SU-DHL-6 (cell line): ENCODE results near the gene SUSD4.

ENCODE experiments used
- H2AFZ ChIP-seq: fragments of 200-600 bp; sonication (generic); 2 replicates; pipeline ENCODE4 v1.6.1; 2014; ENCODE audit warnings: low read depth, mild to moderate bottlenecking, moderate library complexity, mixed read lengths, antibody characterized with exemption, low read length; ENCODE audit not compliant: severe bottlenecking
- H3F3A ChIP-seq: fragments of 200-600 bp; shearing (Covaris generic); 2 replicates; pipeline ENCODE4 v1.6.0; 2016; ENCODE audit warnings: antibody characterized with exemption, mild to moderate bottlenecking; ENCODE audit not compliant: insufficient read depth
- H3K27ac ChIP-seq: fragments of 200-600 bp; sonication (generic); 2 replicates; pipeline ENCODE4 v1.5.1; 2016; ENCODE audit warnings: low read depth, mild to moderate bottlenecking, low read length, moderate library complexity, mixed read lengths
- H3K27me3 ChIP-seq: fragments of 200-600 bp; sonication (generic), shearing (Covaris generic); 2 replicates; pipeline ENCODE4 v1.6.0; 2014; ENCODE audit warnings: mild to moderate bottlenecking, low read length
- H3K36me3 ChIP-seq: fragments of 200-600 bp; sonication (generic); 2 replicates; pipeline ENCODE4 v1.6.1; 2014; ENCODE audit warnings: mild to moderate bottlenecking, low read length, mixed read lengths
- H3K4me2 ChIP-seq: fragments of 300-600, 200-600 bp; shearing (Covaris generic), sonication (generic); 2 replicates; pipeline ENCODE4 v1.6.0; 2014; ENCODE audit warnings: low read length, low read depth, mild to moderate bottlenecking; ENCODE audit not compliant: poor library complexity, severe bottlenecking
- H3K4me3 ChIP-seq: fragments of 200-600 bp; sonication (generic); 2 replicates; pipeline ENCODE4 v1.5.1; 2014; ENCODE audit warnings: antibody characterized with exemption, low read length, mild to moderate bottlenecking, mixed read lengths; ENCODE audit not compliant: insufficient read depth, poor library complexity, severe bottlenecking
- H3K79me2 ChIP-seq: fragments of 200-600 bp; sonication (generic); 2 replicates; pipeline ENCODE4 v1.6.1; 2014; ENCODE audit warnings: mild to moderate bottlenecking, low read length, moderate library complexity; ENCODE audit not compliant: insufficient read depth
- H3K9ac ChIP-seq: fragments of 200-600 bp; sonication (generic); 2 replicates; pipeline ENCODE4 v1.7.0; 2014; ENCODE audit warnings: mild to moderate bottlenecking, low read length
- H3K9me2 ChIP-seq: fragments of 200-600 bp; sonication (generic); replicated peaks from 2 replicates; pipeline ENCODE4 v1.6.1; 2014; ENCODE audit warnings: low read length; ENCODE audit not compliant: insufficient read depth
- H3K9me3 ChIP-seq: fragments of 200-600 bp; sonication (generic); 2 replicates; pipeline ENCODE4 v1.6.1; 2014; ENCODE audit warnings: low read length, mixed read lengths; ENCODE audit not compliant: insufficient read depth
- H4K20me1 ChIP-seq: fragments of 200-600 bp; sonication (generic); 2 replicates; pipeline ENCODE4 v1.6.1; 2014; ENCODE audit warnings: low read depth, mild to moderate bottlenecking, antibody characterized with exemption, low read length, moderate library complexity, mixed read lengths
- EZH2phosphoT487 ChIP-seq: fragments of 200-600 bp; sonication (generic), shearing (Covaris generic); conservative IDR thresholded peaks from 2 replicates; pipeline ENCODE4 v1.6.1; 2018; ENCODE audit warnings: mild to moderate bottlenecking, antibody characterized with exemption, low read length, moderate library complexity, mixed read lengths
- TF ChIP-seq, protein P1 (sequence below): fragments of 200-600 bp; sonication (generic); IDR thresholded peaks from one replicate; pipeline ENCODE4 v1.5.1; 2017; ENCODE audit warnings: antibody characterized with exemption, mild to moderate bottlenecking, low read length, moderate library complexity; ENCODE audit not compliant: insufficient read depth, poor library complexity, severe bottlenecking

SUSD4 gene

GRCh38 chr1:223349241-223349640, 14.7 kb downstream of the SUSD4 start:
- TF ChIP-seq, protein P1, sequence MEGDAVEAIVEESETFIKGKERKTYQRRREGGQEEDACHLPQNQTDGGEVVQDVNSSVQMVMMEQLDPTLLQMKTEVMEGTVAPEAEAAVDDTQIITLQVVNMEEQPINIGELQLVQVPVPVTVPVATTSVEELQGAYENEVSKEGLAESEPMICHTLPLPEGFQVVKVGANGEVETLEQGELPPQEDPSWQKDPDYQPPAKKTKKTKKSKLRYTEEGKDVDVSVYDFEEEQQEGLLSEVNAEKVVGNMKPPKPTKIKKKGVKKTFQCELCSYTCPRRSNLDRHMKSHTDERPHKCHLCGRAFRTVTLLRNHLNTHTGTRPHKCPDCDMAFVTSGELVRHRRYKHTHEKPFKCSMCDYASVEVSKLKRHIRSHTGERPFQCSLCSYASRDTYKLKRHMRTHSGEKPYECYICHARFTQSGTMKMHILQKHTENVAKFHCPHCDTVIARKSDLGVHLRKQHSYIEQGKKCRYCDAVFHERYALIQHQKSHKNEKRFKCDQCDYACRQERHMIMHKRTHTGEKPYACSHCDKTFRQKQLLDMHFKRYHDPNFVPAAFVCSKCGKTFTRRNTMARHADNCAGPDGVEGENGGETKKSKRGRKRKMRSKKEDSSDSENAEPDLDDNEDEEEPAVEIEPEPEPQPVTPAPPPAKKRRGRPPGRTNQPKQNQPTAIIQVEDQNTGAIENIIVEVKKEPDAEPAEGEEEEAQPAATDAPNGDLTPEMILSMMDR, result no peak
- no peak for TF ChIP-seq EZH2phosphoT487
- Histone ChIP-seq H2AFZ (no peak overlapping the region), H3K9me3 (no peaks in the 10 kb centered on the region), H3K36me3 (no peaks in the 10 kb centered on the region), H3K9ac (no peak overlapping the region), H3K27me3 (no peaks in the 10 kb centered on the region), H4K20me1 (no peaks in the 10 kb centered on the region), H3K27ac (no peak overlapping the region), H3K79me2 (no peaks in the 10 kb centered on the region), H3K4me2 (no peak overlapping the region), H3K9me2 (no peaks in the 10 kb centered on the region), H3F3A (no peaks in the 10 kb centered on the region), H3K4me3 (no peak overlapping the region)

- no peaks in the 10 kb centered on the region for H4K20me1 ChIP-seq
- H3K9me3 ChIP-seq, result no peaks in the 10 kb centered on the region
- no peak overlapping the region for H3K4me2 ChIP-seq
- no peaks in the 10 kb centered on the region for H3K27me3 ChIP-seq
- no peak overlapping the region for H3K9ac ChIP-seq
- H3K36me3 ChIP-seq, result no peaks in the 10 kb centered on the region
- H3K9me2 ChIP-seq, result no peaks in the 10 kb centered on the region
- TF ChIP-seq, protein P1, result no peak
- no peak for TF ChIP-seq EZH2phosphoT487
- H3F3A ChIP-seq, result no peaks in the 10 kb centered on the region
- H3K79me2 ChIP-seq, result no peaks in the 10 kb centered on the region
- H3K27ac ChIP-seq, result no peak overlapping the region
- H3K4me3 ChIP-seq, result no peak overlapping the region
- H2AFZ ChIP-seq, result no peak overlapping the region
These were observed 15.5 kb downstream of the SUSD4 start for GRCh38 chr1:223348439-223348838.

DNA sequence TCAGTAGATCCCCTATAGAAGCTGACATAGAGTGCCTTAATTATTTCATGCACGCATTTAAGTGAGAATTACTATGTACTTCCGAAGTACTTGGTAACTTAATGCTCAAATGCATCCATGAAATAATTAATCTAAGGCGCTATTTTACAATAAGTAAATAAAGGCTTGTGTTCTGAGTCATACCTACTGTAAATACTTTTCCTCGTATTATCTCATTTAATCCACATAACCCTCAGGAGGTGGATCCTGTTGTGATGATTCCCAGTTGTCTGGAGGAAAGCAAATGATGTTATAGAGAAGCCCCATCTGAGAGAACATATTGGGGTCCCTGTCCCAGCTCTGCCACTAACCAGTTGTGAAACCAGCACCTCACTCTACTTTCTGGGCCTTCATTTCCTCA, 16.4 kb downstream of the SUSD4 start:
- no peak overlapping the region for H3K4me2 ChIP-seq
- no peaks in the 10 kb centered on the region for H4K20me1 ChIP-seq
- H3K9me2 ChIP-seq, result no peaks in the 10 kb centered on the region
- H3K36me3 ChIP-seq, result no peaks in the 10 kb centered on the region
- H3K9me3 ChIP-seq, result no peaks in the 10 kb centered on the region
- no peaks in the 10 kb centered on the region for H3F3A ChIP-seq
- no peak overlapping the region for H3K9ac ChIP-seq
- H2AFZ ChIP-seq, result no peak overlapping the region
- no peaks in the 10 kb centered on the region for H3K27me3 ChIP-seq
- TF ChIP-seq, protein P1, result no peak
- TF ChIP-seq EZH2phosphoT487, result no peak
- H3K27ac ChIP-seq, result no peak overlapping the region
- no peaks in the 10 kb centered on the region for H3K79me2 ChIP-seq
- no peak overlapping the region for H3K4me3 ChIP-seq

- Histone ChIP-seq H3K9me3 (no peaks in the 10 kb centered on the region), H3K79me2 (no peaks in the 10 kb centered on the region), H2AFZ (no peak overlapping the region), H3K36me3 (no peaks in the 10 kb centered on the region), H3K4me2 (no peak overlapping the region), H3F3A (no peaks in the 10 kb centered on the region), H3K9me2 (no peaks in the 10 kb centered on the region), H3K4me3 (no peak overlapping the region), H3K27ac (no peak overlapping the region), H3K27me3 (no peaks in the 10 kb centered on the region), H3K9ac (no peak overlapping the region), H4K20me1 (no peaks in the 10 kb centered on the region)
- TF ChIP-seq, protein P1, result no peak
- TF ChIP-seq EZH2phosphoT487, result no peak
These were observed 17.7 kb downstream of the SUSD4 start for GRCh38 chr1:223346311-223346710.
